Stimulated activated naive CD8-positive, alpha-beta T cell treated with anti-CD3 and anti-CD28 coated beads, Interleukin-15, amount 100 ng/mL, for 72 hours (primary cell): Measurements from ENCODE around the gene AKAP17A.
"Not testable (repeated sequence)": the region's sequence is repeated elsewhere in the genome, so short reads cannot be mapped to it uniquely, and the experiment has no call there.

Experiments used
- ATAC-seq: fragments of 150-1000 bp; cut with Tn5 transposase; 2 replicates; pipeline ENCODE4 v1.10.0; 2021; ENCODE audit warnings: mild to moderate bottlenecking, moderate library complexity
- DNase-seq, 2 donors: peaks; one replicate each; pipeline ENCODE4 v3.0.0; 2021 to 2022
- H3K27ac Mint-ChIP-seq, 2 donors: one replicate each; pipeline ENCODE4 v1.8.0; 2022; ENCODE audit warnings: mild to moderate bottlenecking in 2 of 2, mixed read lengths in 2 of 2, moderate library complexity in 2 of 2
- H3K27me3 Mint-ChIP-seq: one replicate; pipeline ENCODE4 v1.8.0; 2022; ENCODE audit warnings: mixed read lengths
- H3K4me1 Mint-ChIP-seq: one replicate; pipeline ENCODE4 v1.8.0; 2022; ENCODE audit warnings: mild to moderate bottlenecking, mixed read lengths
- H3K4me3 Mint-ChIP-seq, 2 donors: one replicate each; pipeline ENCODE4 v1.8.0; 2022; ENCODE audit warnings: mild to moderate bottlenecking in 2 of 2, mixed read lengths in 2 of 2, moderate library complexity in 1 of 2
- H3K9me3 Mint-ChIP-seq, 2 donors: one replicate each; pipeline ENCODE4 v1.8.0; 2022; ENCODE audit warnings: mixed read lengths in 2 of 2

The AKAP17A gene

GRCh38 chrX:1612641-1613286 is 21.4 kb downstream of the AKAP17A start:
- ATAC-seq (no peak), DNase-seq (no peak)
- Mint-ChIP-seq H3K4me3 (no peak overlapping the region), H3K9me3 (no peaks in the 10 kb centered on the region), H3K27me3 (no peaks in the 10 kb centered on the region), H3K4me1 (peaks cover 6% of the 10 kb centered on the region), H3K27ac (no peak overlapping the region)

GRCh38 chrX:1614927-1615326 is 23.5 kb downstream of the AKAP17A start, which contains the start of gene ASMT:
Gene ASMT (plus strand): TSS chrX:1615059. CDS start chrX:1615200, 141 bp downstream.
- DNase-seq (no peak), ATAC-seq (no peak)
- H3K9me3 Mint-ChIP-seq = no peaks in the 10 kb centered on the region
- H3K4me1 Mint-ChIP-seq = peaks cover 6% of the 10 kb centered on the region
- no peak within 1 kb of the TSS for H3K27ac Mint-ChIP-seq
- H3K27me3 Mint-ChIP-seq = no peaks in the 10 kb centered on the region
- H3K4me3 Mint-ChIP-seq = no peak within 1 kb of the TSS

- H3K27ac Mint-ChIP-seq = no peak overlapping the region
- H3K9me3 Mint-ChIP-seq = no peaks in the 10 kb centered on the region
- ATAC-seq (no peak), DNase-seq (no peak)
- peaks cover 24% of the 10 kb centered on the region for H3K4me1 Mint-ChIP-seq
- no peak overlapping the region for H3K4me3 Mint-ChIP-seq
- H3K27me3 Mint-ChIP-seq = no peaks in the 10 kb centered on the region
Observed at GRCh38 chrX:1618689-1619088, 27.3 kb downstream of the AKAP17A start.

GRCh38 chrX:1623691-1624090 is 32.3 kb downstream of the AKAP17A start:
- no peak for DNase-seq
- no peaks in the 10 kb centered on the region for H3K27me3 Mint-ChIP-seq
- peak overlapping the region in 1 of 2 donors; percentile 10 for H3K27ac Mint-ChIP-seq
- H3K4me3 Mint-ChIP-seq = peak overlapping the region in 1 of 2 donors; percentile 39
- no peaks in the 10 kb centered on the region for H3K9me3 Mint-ChIP-seq
- peaks cover 25% of the 10 kb centered on the region for H3K4me1 Mint-ChIP-seq
- no peak for ATAC-seq

GRCh38 chrX:1624158-1624860 is 32.9 kb downstream of the AKAP17A start:
- H3K27ac Mint-ChIP-seq = peak overlapping the region in 1 of 2 donors; percentile 10
- H3K27me3 Mint-ChIP-seq, H3K9me3 Mint-ChIP-seq: not testable (repeated sequence)
- DNase-seq (peak in 1 of 2 donors; percentile 80), ATAC-seq (peak; percentile 63)
- H3K4me3 Mint-ChIP-seq = peak overlapping the region in 1 of 2 donors; percentile 39
- H3K4me1 Mint-ChIP-seq = peaks cover 25% of the 10 kb centered on the region

- not testable (repeated sequence) for H3K27ac Mint-ChIP-seq, H3K9me3 Mint-ChIP-seq, DNase-seq, H3K4me3 Mint-ChIP-seq, H3K27me3 Mint-ChIP-seq
- H3K4me1 Mint-ChIP-seq = peaks cover 25% of the 10 kb centered on the region
- ATAC-seq = peak; percentile 65
Observed at GRCh38 chrX:1624861-1625215, 33.4 kb downstream of the AKAP17A start.

GRCh38 chrX:1629244-1629643 is 37.8 kb downstream of the AKAP17A start:
- Mint-ChIP-seq H3K27ac (no peak overlapping the region), H3K4me3 (no peak overlapping the region), H3K9me3 (no peaks in the 10 kb centered on the region), H3K4me1 (peaks cover under 1% of the 10 kb centered on the region), H3K27me3 (no peaks in the 10 kb centered on the region)
- DNase-seq (no peak), ATAC-seq (no peak)

- Mint-ChIP-seq H3K9me3 (peaks cover 11 to 17% of the 10 kb centered on the region in 2 donors), H3K27ac (no peak overlapping the region), H3K4me1 (peaks cover 7% of the 10 kb centered on the region), H3K27me3 (peaks cover 16% of the 10 kb centered on the region), H3K4me3 (no peak overlapping the region)
- ATAC-seq = no peak
- no peak for DNase-seq
Observed at GRCh38 chrX:1646009-1646408, 54.6 kb downstream of the AKAP17A start.

- peaks cover 16% of the 10 kb centered on the region for H3K27me3 Mint-ChIP-seq
- H3K4me3 Mint-ChIP-seq = no peak overlapping the region
- no peak overlapping the region for H3K27ac Mint-ChIP-seq
- no peak for ATAC-seq
- DNase-seq = no peak
- H3K4me1 Mint-ChIP-seq = peaks cover 12% of the 10 kb centered on the region
- H3K9me3 Mint-ChIP-seq = peaks cover 11 to 17% of the 10 kb centered on the region in 2 donors
Observed at GRCh38 chrX:1649621-1650020, 58.2 kb downstream of the AKAP17A start.
